Activated T-cell treated with anti-CD3 and anti-CD28 coated beads, Interleukin-2, amount 50 U/mL, for 24 hours (primary cell): ENCODE measurements around the gene OR10D3.

ENCODE experiments used
- DNase-seq: peaks from one replicate; pipeline ENCODE4 v3.0.0-alpha.2; 2020
- H3K27ac Mint-ChIP-seq: 2 replicates; pipeline ENCODE4 v1.8.0; 2020; ENCODE audit warnings: mild to moderate bottlenecking, mixed read lengths
- H3K27me3 Mint-ChIP-seq: 2 replicates; pipeline ENCODE4 v1.8.0; 2020; ENCODE audit warnings: mixed read lengths
- H3K36me3 Mint-ChIP-seq: 2 replicates; pipeline ENCODE4 v1.8.0; 2020; ENCODE audit warnings: low read depth, mixed read lengths
- H3K4me1 Mint-ChIP-seq: 2 replicates; pipeline ENCODE4 v1.8.0; 2020; ENCODE audit warnings: low read depth, mixed read lengths
- H3K4me3 Mint-ChIP-seq: 2 replicates; pipeline ENCODE4 v1.8.0; 2020; ENCODE audit warnings: mild to moderate bottlenecking, moderate library complexity, mixed read lengths
- H3K9me3 Mint-ChIP-seq: 2 replicates; pipeline ENCODE4 v1.8.0; 2020; ENCODE audit warnings: mixed read lengths

OR10D3 gene

DNA sequence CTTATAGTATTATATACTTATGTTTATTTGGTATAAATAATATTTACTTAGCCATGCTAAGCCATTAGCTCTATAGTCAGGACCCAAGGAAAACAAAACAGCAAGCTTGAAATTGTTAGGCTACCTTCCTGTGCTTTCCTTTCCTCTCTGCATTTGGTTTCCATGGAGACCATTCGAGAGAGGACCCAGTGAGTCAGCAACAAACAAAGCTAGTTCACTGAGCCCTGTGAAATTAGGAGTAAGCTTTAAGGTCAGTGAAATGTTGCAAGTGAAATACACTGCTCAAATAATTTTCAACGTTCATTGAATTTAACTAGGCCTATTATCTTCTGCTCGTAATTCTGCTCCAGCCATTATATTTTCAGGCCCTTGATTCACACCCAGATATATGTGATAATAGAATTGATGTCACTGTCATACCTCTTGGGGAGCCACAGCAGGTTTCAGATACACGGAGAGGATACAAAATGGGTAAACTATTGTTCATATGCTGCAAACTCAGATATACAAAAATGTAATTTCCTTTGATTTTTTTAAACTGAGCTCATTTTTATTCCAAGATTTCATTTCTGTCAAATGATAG lies 9.1 kb upstream of the OR10D3 start:
- H3K4me3 Mint-ChIP-seq: no peak overlapping the region
- H3K36me3 Mint-ChIP-seq: no peaks in the 10 kb centered on the region
- DNase-seq: no peak
- H3K9me3 Mint-ChIP-seq: no peaks in the 10 kb centered on the region
- H3K4me1 Mint-ChIP-seq: no peaks in the 10 kb centered on the region
- no peak overlapping the region for H3K27ac Mint-ChIP-seq
- H3K27me3 Mint-ChIP-seq: peaks cover 6% of the 10 kb centered on the region

- H3K36me3 Mint-ChIP-seq: no peaks in the 10 kb centered on the region
- DNase-seq: no peak
- H3K27ac Mint-ChIP-seq: no peak overlapping the region
- H3K27me3 Mint-ChIP-seq: peaks cover 5% of the 10 kb centered on the region
- H3K4me3 Mint-ChIP-seq: no peak overlapping the region
- H3K9me3 Mint-ChIP-seq: no peaks in the 10 kb centered on the region
- no peaks in the 10 kb centered on the region for H3K4me1 Mint-ChIP-seq
These were observed 6.0 kb upstream of the OR10D3 start for GRCh38 chr11:124176925-124177715.

- no peak overlapping the region for H3K4me3 Mint-ChIP-seq
- H3K27me3 Mint-ChIP-seq: peaks cover 15% of the 10 kb centered on the region
- H3K4me1 Mint-ChIP-seq: no peaks in the 10 kb centered on the region
- H3K36me3 Mint-ChIP-seq: no peaks in the 10 kb centered on the region
- no peak overlapping the region for H3K27ac Mint-ChIP-seq
- no peaks in the 10 kb centered on the region for H3K9me3 Mint-ChIP-seq
- DNase-seq: no peak
These were observed 3.8 kb upstream of the OR10D3 start for GRCh38 chr11:124179310-124179709.

DNA sequence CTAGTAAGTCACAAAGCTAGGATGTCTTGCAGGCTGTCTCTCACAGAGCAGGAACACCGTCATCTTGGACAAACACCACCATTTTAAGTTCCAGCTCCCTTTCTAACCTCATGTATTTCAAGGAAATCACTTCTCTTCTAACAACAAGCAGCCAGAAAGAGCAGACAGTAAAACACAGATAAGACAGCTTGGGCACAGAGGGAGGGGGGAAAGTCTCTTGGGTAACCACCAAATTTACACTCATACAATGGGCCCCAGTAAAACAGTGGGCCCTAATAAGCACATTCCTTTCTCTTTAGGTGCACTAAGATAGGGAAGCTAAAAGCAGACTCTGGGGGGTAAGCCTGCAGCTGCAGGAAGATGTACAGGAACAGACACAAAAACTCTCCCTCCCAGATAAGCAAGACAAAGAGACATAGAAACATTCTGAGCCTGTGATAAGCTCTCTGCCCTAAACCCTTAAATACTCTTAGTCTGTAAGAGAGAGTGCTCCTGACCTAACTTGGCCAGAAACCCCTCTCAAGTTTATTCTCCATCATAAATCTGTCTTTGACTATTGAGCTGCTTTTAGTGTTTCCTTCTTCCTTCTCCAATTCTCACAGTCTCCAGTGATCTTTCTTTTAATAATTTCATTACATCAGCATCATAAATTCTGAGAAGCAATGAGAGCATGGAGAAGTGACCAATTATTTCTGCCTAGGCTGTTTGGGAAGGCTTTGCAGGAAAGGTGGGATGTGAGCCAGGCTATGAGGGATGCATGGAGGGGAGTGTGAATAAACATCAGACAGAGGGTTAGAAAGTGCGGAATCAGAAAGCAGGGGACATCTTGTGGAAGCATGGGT lies 7.4 kb downstream of the OR10D3 start:
- Mint-ChIP-seq H3K27me3 (peaks cover 28% of the 10 kb centered on the region), H3K27ac (no peak overlapping the region), H3K4me3 (no peak overlapping the region), H3K36me3 (no peaks in the 10 kb centered on the region), H3K4me1 (no peaks in the 10 kb centered on the region), H3K9me3 (no peaks in the 10 kb centered on the region)
- no peak for DNase-seq

GRCh38 chr11:124193221-124194010 lies 10.3 kb downstream of the OR10D3 start:
- Mint-ChIP-seq H3K27ac (no peak overlapping the region), H3K4me3 (no peak overlapping the region), H3K9me3 (no peaks in the 10 kb centered on the region), H3K36me3 (no peaks in the 10 kb centered on the region), H3K4me1 (no peaks in the 10 kb centered on the region), H3K27me3 (peaks cover 22% of the 10 kb centered on the region)
- no peak for DNase-seq

DNA sequence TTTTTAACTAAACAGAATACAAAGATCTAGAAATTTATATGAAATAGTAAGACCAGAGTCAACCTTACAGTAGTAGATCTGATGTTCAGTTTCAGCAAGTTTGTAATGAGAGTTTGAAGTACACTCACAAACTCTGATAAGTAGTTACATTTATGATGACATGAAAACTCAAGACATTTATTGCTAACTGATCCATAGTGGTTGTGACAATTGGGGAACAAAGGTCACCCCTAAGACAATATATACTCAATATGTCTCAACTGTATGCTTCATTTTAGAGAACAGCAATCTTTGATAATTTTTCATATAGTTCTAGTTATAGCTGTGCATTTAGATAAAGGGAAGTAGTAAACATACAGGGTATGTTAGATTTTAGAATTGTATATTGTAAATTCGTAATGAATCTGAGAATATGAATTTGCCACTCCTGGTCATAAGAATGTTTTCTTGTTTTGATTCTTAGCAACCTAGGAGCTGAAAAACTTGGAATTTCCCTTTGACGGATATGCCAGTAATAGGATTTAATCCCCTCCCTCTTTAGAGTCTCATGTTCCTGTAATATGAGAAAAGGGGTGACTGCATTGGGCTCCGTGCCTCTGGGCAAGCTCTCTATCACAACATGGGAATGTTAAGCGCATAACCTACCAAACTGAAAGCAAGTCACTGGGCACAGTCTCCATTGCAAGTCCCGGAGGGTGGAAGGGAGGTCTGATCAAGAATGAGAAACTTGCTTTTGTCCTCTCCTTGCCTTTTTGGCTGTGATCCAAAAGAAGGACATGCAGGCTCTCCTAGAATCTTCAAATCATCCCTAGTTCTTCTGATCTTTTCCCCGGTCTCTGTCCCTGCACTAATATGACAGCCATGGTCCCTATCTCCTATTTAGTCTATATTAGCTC lies 11.4 kb downstream of the OR10D3 start:
- H3K9me3 Mint-ChIP-seq: no peaks in the 10 kb centered on the region
- H3K27me3 Mint-ChIP-seq: peaks cover 21% of the 10 kb centered on the region
- H3K4me3 Mint-ChIP-seq: no peak overlapping the region
- DNase-seq: no peak
- no peaks in the 10 kb centered on the region for H3K36me3 Mint-ChIP-seq
- H3K4me1 Mint-ChIP-seq: no peaks in the 10 kb centered on the region
- H3K27ac Mint-ChIP-seq: no peak overlapping the region

DNA sequence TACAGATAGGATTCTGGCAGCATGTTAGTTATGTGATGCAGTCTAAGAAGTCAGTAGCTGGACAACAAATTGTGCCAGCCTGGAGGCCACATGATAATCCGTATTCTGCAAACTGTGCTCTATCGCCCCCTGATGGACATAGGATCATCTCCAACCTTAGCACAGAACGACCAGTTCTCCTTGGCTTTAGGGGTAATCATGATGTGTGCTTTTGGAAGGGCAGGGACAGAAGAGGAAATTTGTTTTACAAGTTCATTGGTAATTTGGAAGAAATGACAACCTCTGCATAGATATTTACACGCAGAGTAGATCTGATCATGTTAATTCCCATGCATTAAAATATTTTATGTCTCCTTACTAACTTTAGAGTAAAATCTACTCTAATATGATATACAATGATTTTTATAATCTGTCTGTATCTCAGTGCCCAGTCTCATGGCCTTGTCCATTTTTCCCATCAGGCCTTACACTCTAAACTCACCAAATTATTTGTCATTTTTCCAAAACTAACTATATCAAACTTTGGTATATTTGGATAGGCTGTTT lies 12.1 kb downstream of the OR10D3 start:
- no peaks in the 10 kb centered on the region for H3K9me3 Mint-ChIP-seq

GRCh38 chr11:124197999-124198398 lies 14.9 kb downstream of the OR10D3 start:
- H3K9me3 Mint-ChIP-seq: no peaks in the 10 kb centered on the region
- H3K27me3 Mint-ChIP-seq: peaks cover 17% of the 10 kb centered on the region
- DNase-seq: no peak
- H3K36me3 Mint-ChIP-seq: no peaks in the 10 kb centered on the region
- H3K27ac Mint-ChIP-seq: no peak overlapping the region
- H3K4me1 Mint-ChIP-seq: no peaks in the 10 kb centered on the region
- no peak overlapping the region for H3K4me3 Mint-ChIP-seq

More for the DNA sequence above, 12.1 kb downstream of the OR10D3 start:
- DNase-seq: no peak
- Mint-ChIP-seq H3K4me1 (no peaks in the 10 kb centered on the region), H3K27ac (no peak overlapping the region), H3K27me3 (peaks cover 23% of the 10 kb centered on the region), H3K4me3 (no peak overlapping the region), H3K36me3 (no peaks in the 10 kb centered on the region)

- no peaks in the 10 kb centered on the region for H3K36me3 Mint-ChIP-seq
- no peak overlapping the region for H3K27ac Mint-ChIP-seq
- H3K9me3 Mint-ChIP-seq: no peaks in the 10 kb centered on the region
- DNase-seq: no peak
- no peaks in the 10 kb centered on the region for H3K4me1 Mint-ChIP-seq
- peaks cover 15% of the 10 kb centered on the region for H3K27me3 Mint-ChIP-seq
- no peak overlapping the region for H3K4me3 Mint-ChIP-seq
These were observed 15.8 kb downstream of the OR10D3 start for GRCh38 chr11:124198897-124199296.

GRCh38 chr11:124199702-124200101 lies 16.6 kb downstream of the OR10D3 start:
- Mint-ChIP-seq H3K27me3 (peaks cover 14% of the 10 kb centered on the region), H3K36me3 (no peaks in the 10 kb centered on the region), H3K27ac (no peak overlapping the region), H3K4me1 (no peaks in the 10 kb centered on the region), H3K4me3 (no peak overlapping the region), H3K9me3 (no peaks in the 10 kb centered on the region)
- no peak for DNase-seq

GRCh38 chr11:124200671-124201070 lies 17.5 kb downstream of the OR10D3 start:
- peaks cover 14% of the 10 kb centered on the region for H3K27me3 Mint-ChIP-seq
- no peak for DNase-seq
- H3K9me3 Mint-ChIP-seq: no peaks in the 10 kb centered on the region

DNA sequence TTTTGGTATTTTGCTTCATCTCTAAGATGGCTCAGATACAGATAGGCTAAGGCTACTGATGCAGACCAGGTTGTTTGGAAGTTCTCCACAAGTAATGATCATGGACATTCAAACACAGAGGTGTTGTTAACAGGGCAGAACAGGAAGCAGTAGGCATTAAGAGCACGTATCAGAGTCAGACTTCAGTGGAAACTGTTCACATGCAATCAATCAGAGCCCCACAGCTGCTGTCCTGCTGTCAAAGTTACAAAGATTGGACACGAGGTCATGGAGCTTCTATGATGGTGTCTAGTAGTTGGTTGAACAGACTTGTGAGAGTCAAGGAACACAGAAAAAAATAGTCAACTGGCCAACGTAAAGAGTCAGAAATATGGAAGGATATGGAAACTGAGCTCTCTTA lies 19.8 kb downstream of the OR10D3 start:
- no peak for DNase-seq
- Mint-ChIP-seq H3K9me3 (no peaks in the 10 kb centered on the region), H3K27me3 (peaks cover 11% of the 10 kb centered on the region), H3K36me3 (no peaks in the 10 kb centered on the region), H3K4me1 (no peaks in the 10 kb centered on the region), H3K27ac (no peak overlapping the region), H3K4me3 (no peak overlapping the region)

More at GRCh38 chr11:124200671-124201070, 17.5 kb downstream of the OR10D3 start:
- no peaks in the 10 kb centered on the region for H3K36me3 Mint-ChIP-seq
- H3K27ac Mint-ChIP-seq: no peak overlapping the region
- H3K4me1 Mint-ChIP-seq: no peaks in the 10 kb centered on the region
- no peak overlapping the region for H3K4me3 Mint-ChIP-seq

- Mint-ChIP-seq H3K4me3 (no peak overlapping the region), H3K9me3 (no peaks in the 10 kb centered on the region), H3K36me3 (no peaks in the 10 kb centered on the region), H3K4me1 (no peaks in the 10 kb centered on the region), H3K27me3 (peaks cover 6% of the 10 kb centered on the region), H3K27ac (no peak overlapping the region)
- no peak for DNase-seq
These were observed 20.9 kb downstream of the OR10D3 start for GRCh38 chr11:124204008-124204407.
